ENCODE data around the gene CFAP74. TPM values are rescaled to one million over a fixed set of nuclear protein-coding genes. Genes with fewer than 3 reads are reported as not detected.

Gene CFAP74
- total RNA-seq, 1 donor from 2014 or later, result not detected

GRCh38 chr1:1989789-1990188 is 13.8 kb downstream of the CFAP74 start:
- CTCF ChIA-PET, result no interaction called here

DNA sequence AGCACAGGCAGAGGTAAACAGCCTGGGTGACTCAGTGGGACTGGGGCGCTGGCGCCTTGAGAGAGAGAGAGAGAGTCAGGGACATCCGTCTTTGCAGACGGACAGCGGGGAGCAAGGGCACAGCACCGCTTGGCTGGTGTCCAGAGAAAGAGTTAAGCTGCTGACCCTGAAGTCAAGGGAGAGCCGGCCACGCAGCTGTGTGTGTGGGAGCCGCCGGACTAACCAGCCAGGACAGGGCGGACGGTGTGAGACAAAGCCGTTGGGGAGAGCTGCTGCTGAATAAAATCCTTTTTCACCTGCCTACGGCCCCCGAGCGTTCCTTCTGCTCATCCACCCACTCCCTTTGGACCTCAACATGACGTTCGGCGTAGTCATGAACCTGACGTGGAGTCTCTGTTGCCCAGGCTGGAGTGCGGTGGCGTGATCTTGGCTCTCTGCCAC is 14.5 kb downstream of the CFAP74 start:
- ChIA-PET CTCF (no interaction called here), POLR2A (no interaction called here)
- Mint-ChIP-seq H3K9me3 (no peaks in the 10 kb centered on the region), H3K36me3 (ENCODE audit: low read depth) (no peaks in the 10 kb centered on the region), H3K4me3 (no peak overlapping the region), H3K27me3 (peaks cover 11% of the 10 kb centered on the region), H3K4me1 (no peaks in the 10 kb centered on the region), H3K27ac (no peak overlapping the region)
- DNase-seq (no peak), ATAC-seq (ENCODE audit: low read depth) (no peak)
- TF ChIP-seq CTCF (IDR thresholded peaks at IDR 0.05), result no peak
- intact Hi-C loops (cut with micrococcal nuclease), result no loop called here

More at GRCh38 chr1:1989789-1990188, 13.8 kb downstream of the CFAP74 start:
- POLR2A ChIA-PET, result no interaction called here
- H3K4me1 Mint-ChIP-seq, result no peaks in the 10 kb centered on the region
- no peak overlapping the region for H3K4me3 Mint-ChIP-seq
- no peak for TF ChIP-seq CTCF (IDR thresholded peaks at IDR 0.05)
- H3K36me3 Mint-ChIP-seq (ENCODE audit: low read depth), result no peaks in the 10 kb centered on the region
- DNase-seq (no peak), ATAC-seq (ENCODE audit: low read depth) (no peak)
- no peaks in the 10 kb centered on the region for H3K9me3 Mint-ChIP-seq
- H3K27ac Mint-ChIP-seq, result no peak overlapping the region
- intact Hi-C loops (cut with micrococcal nuclease), result no loop called here
- peaks cover 11% of the 10 kb centered on the region for H3K27me3 Mint-ChIP-seq

GRCh38 chr1:1988061-1988945 is 15.3 kb downstream of the CFAP74 start:
- H3K9me3 Mint-ChIP-seq, result no peaks in the 10 kb centered on the region
- DNase-seq, result no peak
- TF ChIP-seq CTCF (IDR thresholded peaks at IDR 0.05), result no peak

GRCh38 chr1:1987142-1987510 is 16.5 kb downstream of the CFAP74 start:
- H3K27ac Mint-ChIP-seq, result no peak overlapping the region
- H3K36me3 Mint-ChIP-seq (ENCODE audit: low read depth), result no peaks in the 10 kb centered on the region
- DNase-seq (no peak), ATAC-seq (ENCODE audit: low read depth) (no peak)
- ChIA-PET POLR2A (no interaction called here), CTCF (no interaction called here)
- TF ChIP-seq CTCF (IDR thresholded peaks at IDR 0.05), result no peak
- H3K4me1 Mint-ChIP-seq, result no peaks in the 10 kb centered on the region
- peaks cover 11% of the 10 kb centered on the region for H3K27me3 Mint-ChIP-seq
- intact Hi-C loops (cut with micrococcal nuclease), result no loop called here
- no peak overlapping the region for H3K4me3 Mint-ChIP-seq
- no peaks in the 10 kb centered on the region for H3K9me3 Mint-ChIP-seq

More at GRCh38 chr1:1988061-1988945, 15.3 kb downstream of the CFAP74 start:
- intact Hi-C loops (cut with micrococcal nuclease), result no loop called here
- no peak overlapping the region for H3K4me3 Mint-ChIP-seq
- peaks cover 11% of the 10 kb centered on the region for H3K27me3 Mint-ChIP-seq
- H3K36me3 Mint-ChIP-seq (ENCODE audit: low read depth), result no peaks in the 10 kb centered on the region
- H3K27ac Mint-ChIP-seq, result no peak overlapping the region
- ChIA-PET CTCF (no interaction called here), POLR2A (no interaction called here)
- H3K4me1 Mint-ChIP-seq, result no peaks in the 10 kb centered on the region
- ATAC-seq (ENCODE audit: low read depth), result no peak

DNA sequence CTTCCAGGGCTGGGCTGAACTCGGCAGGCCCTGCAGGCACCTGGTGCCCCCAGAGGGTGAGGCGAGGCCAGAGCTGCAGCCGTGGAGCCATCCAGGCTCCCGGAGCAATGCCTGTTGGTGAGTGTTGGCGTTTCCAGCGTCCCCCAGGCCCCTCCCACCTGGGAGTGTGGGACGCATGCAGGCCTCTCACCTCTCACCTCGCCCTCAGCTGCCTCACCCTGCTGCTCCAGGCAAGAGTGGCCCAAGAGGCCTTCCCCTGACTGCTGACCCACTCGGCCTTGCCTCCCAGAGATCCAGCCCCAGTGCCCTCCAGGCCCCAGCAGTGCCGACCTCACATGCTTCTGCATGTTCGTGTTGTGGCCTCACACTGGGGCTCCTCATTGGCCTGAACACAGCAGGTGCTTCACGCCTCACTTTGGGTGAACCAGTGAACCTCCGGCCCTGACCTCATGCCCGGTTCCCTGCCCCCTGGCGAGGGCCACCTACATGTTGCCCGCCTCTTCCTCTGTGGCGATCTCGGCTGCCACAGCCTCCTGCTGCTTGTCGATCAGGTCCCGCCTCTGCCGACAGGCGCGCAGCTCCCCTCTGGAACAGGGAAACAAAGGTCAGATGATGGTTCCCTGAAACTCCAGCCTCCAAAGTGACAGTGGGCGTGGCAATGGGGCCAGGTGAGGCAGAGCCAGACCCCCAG is 17.0 kb downstream of the CFAP74 start:
- no peak for TF ChIP-seq CTCF (IDR thresholded peaks at IDR 0.05)
- ChIA-PET POLR2A (no interaction called here), CTCF (no interaction called here)
- ATAC-seq (ENCODE audit: low read depth), result no peak
- Mint-ChIP-seq H3K27me3 (peaks cover 11% of the 10 kb centered on the region), H3K9me3 (no peaks in the 10 kb centered on the region), H3K36me3 (ENCODE audit: low read depth) (no peaks in the 10 kb centered on the region), H3K4me3 (no peak overlapping the region), H3K27ac (no peak overlapping the region), H3K4me1 (no peaks in the 10 kb centered on the region)
- intact Hi-C loops (cut with micrococcal nuclease), result no loop called here
- DNase-seq, result no peak

Measured in activated B cell treated with CpG ODN at 0.5 μM for 24 hours (primary cell).